HG03432 (cell line): Measurements from ENCODE around the gene GHDC.

Source experiments
- ATAC-seq: cut with Tn5 transposase; IDR thresholded peaks from one replicate; pipeline ENCODE4 v1.9.1; 2021; ENCODE audit warnings: mild to moderate bottlenecking, moderate library complexity; ENCODE audit not compliant: unreplicated experiment

GHDC gene

DNA sequence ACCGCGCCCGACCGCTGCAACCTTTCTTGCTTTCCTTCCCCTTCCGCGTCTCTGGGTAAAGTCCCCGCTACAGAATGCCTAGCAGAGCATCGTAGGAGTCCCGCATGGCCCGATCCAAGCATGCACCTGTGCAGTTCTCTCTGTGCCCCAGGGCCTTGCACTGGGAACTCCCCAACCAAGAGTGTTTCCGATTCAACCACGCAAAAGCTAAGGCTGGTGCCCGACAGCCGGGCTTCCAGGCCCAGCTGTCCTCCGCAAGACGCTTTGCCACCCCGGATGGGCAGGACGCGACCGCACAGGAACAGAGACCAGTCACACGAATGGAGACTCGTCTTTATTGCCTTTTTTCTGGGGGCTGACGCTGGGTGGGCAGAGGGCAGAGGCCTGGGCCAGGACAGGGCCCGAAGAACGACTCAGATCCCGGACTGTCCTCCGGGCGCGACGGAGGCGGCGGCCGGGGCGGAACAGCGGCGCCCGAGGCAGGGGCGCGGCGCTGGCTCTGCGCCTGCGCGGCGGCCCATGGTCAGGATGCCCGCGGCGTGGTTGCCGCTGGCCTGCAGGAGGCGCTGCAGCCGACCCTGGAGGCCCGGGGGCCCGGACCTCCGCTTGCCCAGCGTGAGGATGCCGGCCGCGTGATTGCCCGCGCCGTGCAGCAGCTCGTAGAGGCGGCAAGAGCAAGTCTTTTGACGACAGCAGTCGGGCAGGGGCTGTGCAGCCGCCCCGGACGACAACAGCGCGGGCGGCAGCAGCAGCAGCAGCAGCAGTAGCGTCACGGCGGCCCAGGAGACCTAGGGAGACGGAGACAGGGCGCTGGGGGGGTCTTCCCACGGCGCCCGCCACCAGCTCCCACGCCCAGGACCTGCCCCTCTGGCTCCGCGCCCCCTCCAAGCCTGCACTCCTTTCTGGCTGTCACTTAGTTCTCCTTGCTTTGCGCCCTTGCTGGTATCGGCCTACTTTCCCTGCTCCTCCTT, 10.3 kb downstream of the GHDC start:
- ATAC-seq, result peak; percentile 67

DNA sequence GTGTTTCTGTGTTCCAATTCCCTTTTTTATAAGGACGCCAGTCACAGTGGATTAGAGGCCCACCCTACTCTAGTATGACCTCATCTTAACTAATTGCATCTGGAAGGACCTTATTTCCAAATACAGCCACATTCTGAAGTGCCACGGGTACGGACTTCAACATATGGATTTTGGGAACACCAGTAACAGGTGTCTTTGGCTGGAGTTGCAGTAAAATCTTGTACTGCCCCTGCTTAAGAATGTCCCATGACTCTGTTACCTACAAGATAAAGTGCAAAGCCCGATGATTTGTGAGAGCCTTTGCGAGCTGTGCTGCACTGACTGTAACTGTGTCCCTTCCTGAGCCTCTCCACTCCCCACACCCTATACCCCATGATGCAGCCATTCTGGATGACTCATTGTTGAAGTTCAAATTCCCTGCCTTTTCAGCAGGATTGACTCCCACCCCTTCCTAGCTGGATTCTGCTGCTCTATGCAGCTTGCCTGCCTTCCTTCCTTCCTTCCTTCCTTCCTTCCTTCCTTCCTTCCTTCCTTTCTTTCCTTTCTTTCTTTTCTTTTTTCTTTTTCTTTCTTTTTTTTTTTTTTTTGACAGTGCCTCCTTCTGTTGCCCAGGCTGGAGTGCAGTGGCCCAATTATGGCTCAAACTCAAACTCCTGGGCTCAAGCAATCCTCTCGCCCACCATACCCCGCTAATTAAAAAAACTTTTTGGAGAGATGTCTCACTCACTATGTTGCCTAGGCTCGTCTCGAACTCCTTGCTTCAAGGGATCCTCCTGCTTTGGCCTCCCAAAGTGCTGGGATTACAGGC, 11.2 kb downstream of the GHDC start:
- no peak for ATAC-seq

DNA sequence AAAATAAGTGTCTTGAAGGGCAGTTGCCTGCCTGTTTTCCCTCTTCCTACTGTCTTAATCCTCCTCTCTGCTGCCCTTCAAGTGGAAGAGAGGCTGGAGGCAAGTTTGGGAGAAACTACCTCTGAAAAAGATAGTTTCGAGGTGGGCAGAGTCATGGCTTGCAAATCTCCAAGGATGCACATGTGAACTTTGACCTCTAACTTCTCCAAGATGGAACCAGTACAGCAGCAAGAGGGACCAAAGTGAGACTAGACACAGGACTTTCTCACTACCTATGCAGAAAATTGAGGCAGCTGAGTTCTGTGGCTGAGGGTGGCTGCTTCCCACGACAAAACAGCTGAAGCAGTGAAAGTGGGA, 12.5 kb downstream of the GHDC start:
- ATAC-seq, result no peak

DNA sequence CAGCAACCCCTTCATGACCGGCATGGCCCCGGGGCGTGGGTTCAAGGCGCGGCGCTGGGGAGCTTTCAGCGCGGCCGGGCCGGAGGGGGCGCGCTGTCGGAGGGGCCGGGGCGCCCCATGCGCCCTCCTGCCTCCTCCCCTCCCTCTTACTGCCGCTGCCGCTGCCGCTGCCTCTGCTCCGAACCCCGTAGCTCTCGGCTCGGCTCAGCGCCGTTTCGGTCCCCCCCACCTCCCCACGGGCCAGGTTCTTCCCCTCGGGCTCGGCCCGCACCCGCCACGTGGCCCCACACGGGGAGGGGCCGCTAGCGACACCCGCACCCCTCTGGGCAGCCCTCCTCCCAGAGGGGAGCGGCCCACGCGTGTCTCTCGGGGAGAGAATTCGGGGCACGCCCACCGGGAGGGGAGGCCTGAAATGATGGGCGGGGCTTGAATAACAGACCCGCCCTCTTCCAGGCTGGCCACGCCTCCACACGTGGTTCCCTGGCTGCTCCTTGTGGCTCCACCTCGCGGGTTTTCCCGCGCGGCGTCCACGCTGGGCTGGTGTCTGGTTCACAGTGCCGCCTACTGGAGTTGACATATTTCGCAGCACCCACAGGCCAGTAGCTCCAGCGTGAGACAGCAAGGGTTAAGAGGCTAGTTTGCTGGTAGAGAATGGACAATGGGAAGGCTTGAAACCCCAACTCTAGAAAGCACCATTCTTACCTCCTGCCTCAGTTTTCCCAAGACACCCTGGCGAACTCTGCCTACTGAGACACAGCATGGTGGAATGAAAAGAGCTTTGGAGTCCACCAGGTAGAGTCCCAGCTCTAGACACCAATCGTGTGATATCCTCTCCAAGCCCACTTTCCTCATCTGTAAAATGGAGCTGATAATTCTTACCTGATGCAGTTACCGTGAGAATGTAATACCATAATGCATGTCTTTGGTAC, 13.1 kb downstream of the GHDC start, which contains the start of gene KCNH4:
Gene KCNH4 (minus strand): TSS at position 221 of the 929 bp plus-strand sequence. CDS start 197 bp downstream, at position 24.
- ATAC-seq, result peak; percentile 46

DNA sequence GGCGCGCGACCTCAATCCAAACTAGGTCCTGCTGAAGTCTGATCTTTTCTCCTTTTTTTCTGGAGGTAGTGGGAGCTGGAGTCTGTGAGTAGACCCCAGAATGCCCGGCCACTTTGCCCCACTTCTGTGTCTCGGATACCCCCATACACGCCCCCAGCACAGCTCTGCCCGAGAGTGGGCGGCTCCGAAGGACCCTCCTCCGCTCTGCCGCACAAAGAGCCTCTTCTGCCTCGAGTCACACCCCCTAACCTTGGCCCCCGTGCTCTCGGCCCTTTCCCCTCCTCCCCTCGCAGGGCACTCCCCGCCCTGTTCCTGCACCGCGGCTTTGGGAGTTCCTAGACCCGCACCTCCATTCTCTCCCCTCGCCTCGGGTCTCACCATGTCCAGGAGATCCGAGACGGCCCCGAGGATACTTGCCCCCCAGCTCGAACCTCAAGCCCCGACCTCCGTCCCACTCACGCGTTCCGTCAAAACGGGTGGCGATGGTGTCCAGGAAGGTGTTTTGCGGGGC, 13.8 kb downstream of the GHDC start:
- ATAC-seq, result no peak

DNA sequence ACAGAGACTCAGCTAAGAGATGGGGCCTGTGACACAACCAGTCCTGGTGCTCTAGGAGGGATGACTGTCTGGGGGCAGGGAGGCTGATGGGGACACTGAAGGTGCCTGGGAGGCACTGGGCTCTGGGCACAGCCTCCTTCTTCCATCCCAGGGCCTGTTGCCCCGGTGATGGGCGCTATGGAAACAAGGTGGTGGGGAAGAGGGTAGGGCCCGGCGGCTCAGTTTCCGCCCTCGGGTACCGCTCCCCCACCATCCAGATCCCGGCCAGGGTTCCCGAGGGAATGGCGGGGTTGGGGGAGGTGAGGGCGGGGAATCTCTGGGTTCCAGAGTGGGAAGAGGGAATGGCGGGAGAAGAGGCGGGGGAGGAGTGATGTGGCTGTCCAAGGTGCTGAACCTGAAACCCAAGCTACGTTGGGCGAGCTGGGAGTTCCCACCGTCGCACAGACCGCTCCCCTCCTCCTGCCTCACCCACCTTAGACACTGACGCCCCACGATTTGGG, 14.3 kb downstream of the GHDC start:
- no peak for ATAC-seq

DNA sequence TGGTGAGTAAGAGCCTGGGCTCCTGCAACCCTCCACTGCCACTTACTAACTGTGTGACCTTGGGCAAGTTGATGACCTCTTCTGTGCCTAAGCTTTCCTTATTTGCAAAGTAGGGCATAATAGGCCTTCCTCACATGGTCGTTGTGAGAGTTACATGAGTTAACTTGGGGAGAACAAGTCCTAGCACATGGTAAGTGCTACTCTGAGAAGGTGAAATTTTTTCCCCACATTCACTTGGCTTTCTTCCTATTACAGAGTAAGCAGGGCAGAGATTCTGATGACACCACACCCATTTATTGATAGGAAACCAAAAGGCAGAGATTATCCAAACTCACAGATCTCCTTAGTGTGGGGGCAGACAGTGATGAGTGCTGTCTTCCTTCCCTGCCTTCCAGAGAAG, 15.0 kb downstream of the GHDC start:
- no peak for ATAC-seq

DNA sequence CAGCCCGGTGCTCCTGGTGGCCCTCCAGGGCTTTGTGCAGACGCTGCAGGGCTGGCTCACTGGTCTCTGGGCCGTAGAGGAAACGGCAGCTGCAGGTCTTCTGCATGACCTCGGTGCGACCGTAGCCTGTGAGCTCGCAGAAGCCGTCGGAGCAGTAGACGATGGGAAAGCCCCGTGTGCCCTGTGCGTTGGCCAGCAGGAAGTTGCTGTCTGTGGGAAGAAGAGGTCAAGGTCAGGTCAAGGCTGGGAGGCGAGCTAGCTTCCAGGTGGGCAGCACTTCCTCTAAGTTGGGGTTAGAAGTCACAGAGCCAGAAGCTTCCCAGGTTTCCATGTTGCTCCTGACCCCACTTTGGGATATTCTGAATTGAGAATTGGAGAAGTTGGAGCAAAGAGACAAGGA, 15.5 kb downstream of the GHDC start:
- ATAC-seq, result no peak

DNA sequence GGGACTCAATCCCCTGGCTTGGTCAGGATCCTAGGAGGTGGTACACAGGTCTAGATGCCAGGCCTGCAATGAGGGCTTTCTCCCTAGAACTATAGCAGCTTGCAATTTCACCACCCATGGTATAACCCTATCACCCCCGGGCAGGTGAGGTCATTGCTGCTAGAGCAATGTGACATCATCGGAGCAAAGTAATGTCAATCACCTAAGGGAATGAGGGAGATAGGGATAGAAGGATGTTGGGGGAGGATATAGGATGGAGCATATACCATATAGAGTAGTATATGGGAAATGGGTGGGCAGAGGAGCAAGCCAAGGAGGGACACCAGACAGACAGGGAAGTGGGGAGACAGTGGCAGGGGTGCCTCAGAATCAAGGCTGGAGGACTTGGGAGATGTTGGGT, 16.6 kb downstream of the GHDC start:
- no peak for ATAC-seq

DNA sequence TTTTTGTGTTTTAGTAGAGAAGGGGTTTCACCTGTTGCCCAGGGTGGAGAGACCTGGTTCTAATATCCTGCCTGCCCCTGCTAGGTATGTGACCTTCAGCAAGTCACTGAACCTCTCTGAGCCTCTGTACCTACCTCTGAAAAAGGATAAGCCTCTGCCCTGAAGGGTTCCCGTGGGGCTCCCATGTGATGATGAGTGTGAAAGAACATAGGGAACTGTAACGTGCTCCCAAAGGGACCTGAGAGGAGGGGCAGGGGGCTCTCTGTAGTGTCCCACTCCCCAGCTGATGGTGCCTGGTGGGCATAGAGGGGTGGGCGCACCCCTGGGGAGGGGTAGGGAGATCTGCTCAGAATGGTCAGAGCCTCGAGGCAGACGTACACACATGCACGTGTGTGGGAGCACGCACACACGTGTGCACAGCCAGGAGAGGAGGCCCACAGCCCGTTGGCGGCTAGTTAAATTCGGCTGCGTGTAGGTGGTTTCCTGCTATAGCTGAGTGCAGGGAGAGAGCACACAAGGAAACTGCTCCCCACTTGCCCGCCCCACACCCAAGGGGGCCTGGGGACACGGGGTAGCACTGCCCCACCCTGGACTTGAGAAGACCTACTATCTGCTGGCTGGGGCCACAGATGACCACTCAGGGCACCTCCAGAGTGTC, 20.0 kb downstream of the GHDC start:
- ATAC-seq, result no peak

DNA sequence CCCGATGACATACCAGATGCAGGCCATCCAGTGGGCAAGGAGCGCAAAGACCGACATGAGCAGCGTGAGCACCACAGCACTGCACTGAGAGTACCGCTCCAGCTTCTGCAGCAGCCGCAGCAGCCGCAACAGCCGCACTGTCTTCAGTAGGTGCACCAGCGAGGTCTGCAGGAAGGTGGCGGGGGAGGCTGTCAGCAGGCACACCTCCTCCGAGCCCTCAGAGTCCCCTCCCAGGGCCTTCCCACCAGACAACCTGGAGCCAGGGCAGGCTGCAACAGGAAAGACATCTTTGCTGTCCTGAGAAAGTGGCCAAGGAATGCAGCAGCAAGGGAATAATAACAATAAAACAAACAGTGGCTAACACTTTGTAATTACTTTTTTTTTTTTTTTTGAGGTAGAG, 22.5 kb downstream of the GHDC start:
- no peak for ATAC-seq

DNA sequence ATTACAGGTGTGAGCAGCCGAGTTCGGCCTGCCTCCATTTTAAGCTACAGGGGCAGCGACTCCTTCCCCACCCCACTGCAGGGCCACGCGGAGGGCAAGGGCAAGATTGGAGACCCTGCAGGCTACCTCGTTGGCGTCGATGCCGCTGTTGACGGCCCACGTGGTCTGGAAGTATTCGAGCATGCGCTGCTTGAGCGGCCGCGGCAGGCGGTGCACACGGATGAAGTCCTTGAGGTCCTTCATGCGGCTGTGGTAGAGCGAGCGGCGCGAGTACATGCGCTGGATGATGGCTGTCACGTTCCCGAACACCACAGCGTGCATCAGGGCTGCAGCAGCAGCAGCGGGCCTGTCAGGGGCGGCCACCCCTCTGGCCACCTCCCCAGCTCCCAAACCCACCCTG, 24.9 kb downstream of the GHDC start:
- ATAC-seq, result no peak

DNA sequence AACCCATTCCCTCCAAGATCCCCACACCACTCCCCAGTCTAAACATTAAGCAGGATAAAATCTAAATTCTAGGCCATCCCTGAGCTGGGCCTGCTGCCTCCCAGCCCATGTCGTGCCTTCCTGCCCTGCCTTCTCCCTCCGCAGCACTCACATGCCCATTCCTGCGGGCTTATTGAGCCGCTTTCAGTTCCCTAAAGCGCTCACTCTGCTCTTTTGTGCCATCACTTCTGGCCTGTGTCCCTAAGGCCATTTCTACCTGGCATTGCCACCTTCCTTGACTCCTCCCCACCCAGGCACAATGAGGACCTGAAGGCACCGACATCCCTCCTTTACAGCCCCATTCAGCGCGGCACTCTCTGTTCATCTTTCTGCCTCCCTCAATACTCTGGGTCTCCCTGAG, 26.5 kb downstream of the GHDC start:
- ATAC-seq, result no peak

DNA sequence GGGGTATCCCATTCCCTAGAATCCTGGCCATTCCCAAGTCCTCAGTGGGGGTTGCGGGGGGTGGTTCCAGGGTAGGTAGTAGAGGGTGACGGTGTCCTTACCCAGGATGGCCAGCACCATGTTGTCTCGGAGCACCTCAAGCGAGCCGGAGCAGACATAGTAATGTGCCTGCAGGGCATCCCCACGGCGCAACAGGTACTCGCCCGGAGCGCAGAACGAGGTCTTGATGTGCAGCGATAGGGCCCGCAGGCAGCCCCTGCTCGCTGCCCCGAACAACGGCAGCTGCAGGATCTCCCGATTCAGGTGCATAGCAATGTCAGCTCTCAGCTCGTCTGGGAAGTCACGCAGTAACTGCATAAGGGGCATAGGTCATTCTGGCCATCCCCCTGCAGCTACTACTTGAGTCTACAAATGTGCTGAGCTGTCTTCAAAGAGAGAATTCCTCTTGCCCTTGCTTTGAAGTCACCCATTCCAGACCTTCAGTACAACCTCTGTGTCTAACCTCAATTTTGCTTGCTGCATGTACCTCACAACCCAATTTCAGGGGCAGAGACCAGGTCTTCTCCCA, 28.0 kb downstream of the GHDC start:
- no peak for ATAC-seq

DNA sequence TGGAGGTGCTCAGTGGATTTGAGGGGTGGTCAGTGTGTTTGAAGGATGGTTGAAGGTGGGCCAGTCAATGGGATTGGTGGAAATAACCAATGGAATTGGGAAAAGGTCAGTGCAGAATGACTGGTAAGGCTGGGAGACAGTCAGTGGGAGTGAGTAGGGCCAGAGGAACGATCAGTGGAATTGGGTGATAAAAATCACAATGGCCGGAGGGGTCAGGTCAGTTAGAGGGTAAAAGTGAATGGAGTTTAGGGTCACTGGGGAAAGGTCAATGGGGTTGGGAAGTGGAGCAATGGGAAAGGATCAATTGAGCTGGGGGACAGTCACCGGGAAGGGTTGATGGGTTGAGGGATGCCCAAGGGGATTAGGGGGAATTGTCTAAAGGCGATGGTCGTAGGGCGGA, 28.5 kb downstream of the GHDC start:
- ATAC-seq, result no peak

DNA sequence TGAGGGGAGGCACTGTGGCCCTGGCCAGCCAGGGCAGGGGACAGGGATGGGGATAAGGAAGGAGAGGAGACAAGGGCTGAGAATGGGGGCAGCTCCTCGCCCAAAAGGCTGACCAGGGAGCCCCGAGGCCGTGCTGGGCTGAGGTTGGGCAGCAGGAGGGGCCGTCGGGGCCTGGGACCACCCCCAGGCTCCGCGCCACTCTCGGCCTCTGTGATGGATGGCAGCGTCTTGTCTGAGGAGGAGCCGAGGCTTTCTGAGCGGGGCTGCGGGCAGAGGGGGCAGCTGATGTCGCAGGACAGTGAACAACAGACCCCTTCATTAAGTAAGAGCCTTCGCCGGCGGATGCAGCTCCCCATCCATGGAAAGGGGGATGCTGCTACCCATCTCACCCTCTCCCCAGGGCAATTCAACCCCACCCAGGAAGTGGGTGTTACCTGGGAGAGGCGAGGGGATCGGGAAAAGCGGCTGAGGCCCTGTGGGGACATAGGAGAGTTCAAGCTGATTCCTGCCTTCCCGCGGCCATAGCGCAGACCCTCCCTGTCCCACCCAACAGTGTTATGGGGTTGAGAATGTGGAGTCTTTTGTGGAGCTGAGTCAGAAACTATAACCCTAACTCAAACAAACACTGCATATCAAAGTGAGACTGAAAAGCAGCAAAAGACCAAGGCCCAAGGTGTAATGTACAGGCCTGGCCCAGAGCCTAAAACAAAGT, 30.4 kb downstream of the GHDC start:
- no peak for ATAC-seq

DNA sequence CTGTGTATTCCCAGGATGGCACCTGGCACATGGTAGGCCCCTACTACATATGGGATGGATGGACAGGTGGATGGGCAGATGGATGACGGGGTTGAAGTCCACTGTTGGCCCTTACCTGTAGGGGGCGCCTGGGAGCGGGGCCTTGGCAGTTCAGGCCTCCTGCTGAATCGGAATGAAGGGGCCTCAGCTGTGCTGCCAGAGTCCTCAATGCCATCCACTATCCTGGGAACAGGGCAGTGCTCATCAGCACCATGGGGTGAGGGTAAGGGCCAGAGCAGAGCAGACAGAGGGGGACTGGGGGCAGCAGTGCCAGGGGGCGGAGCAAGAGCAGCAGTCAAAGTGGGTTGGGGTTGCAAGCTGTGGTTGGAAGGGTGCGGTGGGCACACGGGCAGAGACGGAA, 31.2 kb downstream of the GHDC start:
- no peak for ATAC-seq

DNA sequence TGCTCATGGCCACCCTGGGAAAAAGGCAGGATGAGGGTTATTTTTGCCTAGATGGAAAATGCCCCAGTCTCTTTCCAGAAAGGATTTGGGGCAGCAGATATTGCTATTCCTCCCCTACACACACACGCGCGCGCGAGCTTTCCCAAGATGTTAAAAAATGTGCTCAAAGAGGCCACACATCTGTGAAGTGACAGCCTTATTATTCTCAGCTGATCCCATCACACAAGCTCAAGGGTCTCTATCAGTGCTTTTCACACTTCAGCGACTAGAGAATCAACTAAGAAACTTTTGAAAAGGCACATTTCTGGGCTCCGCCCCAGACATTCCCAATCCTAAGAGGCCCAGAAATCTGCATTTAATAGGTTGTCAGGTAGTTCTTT, 33.8 kb downstream of the GHDC start:
- no peak for ATAC-seq
